Nephron (organoid): ENCODE data around the gene RNF182.

ENCODE experiments used
- H3K27ac Mint-ChIP-seq, 3 experiments: 2 replicates each; pipeline ENCODE4 v1.8.0; 2020; ENCODE audit warnings: mixed read lengths in 3 of 3, mild to moderate bottlenecking in 2 of 3, moderate library complexity in 1 of 3
- H3K27me3 Mint-ChIP-seq: 2 replicates; pipeline ENCODE4 v1.8.0; 2021; ENCODE audit warnings: low read depth, mild to moderate bottlenecking, moderate library complexity, mixed read lengths
- H3K36me3 Mint-ChIP-seq: 2 replicates; pipeline ENCODE4 v1.8.0; 2020; ENCODE audit warnings: low read depth, mixed read lengths
- H3K4me1 Mint-ChIP-seq: 2 replicates; pipeline ENCODE4 v1.8.0; 2020; ENCODE audit warnings: mixed read lengths
- H3K4me3 Mint-ChIP-seq, 3 experiments: 2 replicates each; pipeline ENCODE4 v1.8.0; 2020; ENCODE audit warnings: mild to moderate bottlenecking in 3 of 3, mixed read lengths in 3 of 3, moderate library complexity in 2 of 3
- H3K9me3 Mint-ChIP-seq: 2 replicates; pipeline ENCODE4 v1.8.0; 2020; ENCODE audit warnings: mixed read lengths
- TF ChIP-seq, protein P1 (sequence below), 3 experiments: fragments of 200-600 bp; sonication (generic); IDR thresholded peaks; one replicate each; pipeline ENCODE4 v1.5.0; 2021; ENCODE audit warnings: antibody characterized with exemption in 3 of 3; ENCODE audit not compliant: unreplicated experiment in 3 of 3

RNF182 gene

DNA sequence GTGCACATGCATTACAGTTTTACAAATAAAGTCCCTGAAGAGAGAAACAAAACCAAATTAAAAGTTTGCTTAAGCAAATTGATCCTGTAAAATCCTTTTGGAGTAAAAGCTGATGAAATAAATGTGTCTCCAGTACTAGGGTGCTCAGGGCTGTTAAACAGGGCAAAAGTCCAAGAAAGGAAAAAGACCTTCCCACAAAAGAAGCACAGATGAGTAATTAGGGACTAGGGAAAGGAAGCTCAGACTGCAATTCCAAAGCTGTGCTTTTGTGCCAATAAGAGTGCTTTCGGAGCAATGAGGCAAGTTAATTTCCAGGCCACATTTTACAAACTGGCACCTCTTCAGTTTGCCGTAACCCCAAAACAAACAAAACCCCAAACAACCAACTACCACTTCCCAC lies 10.4 kb upstream of the RNF182 start:
- no peak overlapping the region for H3K4me3 Mint-ChIP-seq
- H3K4me1 Mint-ChIP-seq, result no peaks in the 10 kb centered on the region
- peaks cover 23% of the 10 kb centered on the region for H3K27me3 Mint-ChIP-seq
- no peaks in the 10 kb centered on the region for H3K36me3 Mint-ChIP-seq
- TF ChIP-seq, protein P1, sequence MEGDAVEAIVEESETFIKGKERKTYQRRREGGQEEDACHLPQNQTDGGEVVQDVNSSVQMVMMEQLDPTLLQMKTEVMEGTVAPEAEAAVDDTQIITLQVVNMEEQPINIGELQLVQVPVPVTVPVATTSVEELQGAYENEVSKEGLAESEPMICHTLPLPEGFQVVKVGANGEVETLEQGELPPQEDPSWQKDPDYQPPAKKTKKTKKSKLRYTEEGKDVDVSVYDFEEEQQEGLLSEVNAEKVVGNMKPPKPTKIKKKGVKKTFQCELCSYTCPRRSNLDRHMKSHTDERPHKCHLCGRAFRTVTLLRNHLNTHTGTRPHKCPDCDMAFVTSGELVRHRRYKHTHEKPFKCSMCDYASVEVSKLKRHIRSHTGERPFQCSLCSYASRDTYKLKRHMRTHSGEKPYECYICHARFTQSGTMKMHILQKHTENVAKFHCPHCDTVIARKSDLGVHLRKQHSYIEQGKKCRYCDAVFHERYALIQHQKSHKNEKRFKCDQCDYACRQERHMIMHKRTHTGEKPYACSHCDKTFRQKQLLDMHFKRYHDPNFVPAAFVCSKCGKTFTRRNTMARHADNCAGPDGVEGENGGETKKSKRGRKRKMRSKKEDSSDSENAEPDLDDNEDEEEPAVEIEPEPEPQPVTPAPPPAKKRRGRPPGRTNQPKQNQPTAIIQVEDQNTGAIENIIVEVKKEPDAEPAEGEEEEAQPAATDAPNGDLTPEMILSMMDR (IDR thresholded peaks at IDR 0.05; ENCODE audit: unreplicated experiment in 3 of 3), result no peak
- no peak overlapping the region for H3K27ac Mint-ChIP-seq
- no peaks in the 10 kb centered on the region for H3K9me3 Mint-ChIP-seq

GRCh38 chr6:13915561-13916229 lies 9.1 kb upstream of the RNF182 start:
- TF ChIP-seq, protein P1 (IDR thresholded peaks at IDR 0.05; ENCODE audit: unreplicated experiment in 3 of 3), result no peak
- Mint-ChIP-seq H3K27me3 (peaks cover 20% of the 10 kb centered on the region), H3K36me3 (no peaks in the 10 kb centered on the region), H3K4me3 (no peak overlapping the region), H3K9me3 (no peaks in the 10 kb centered on the region), H3K27ac (no peak overlapping the region), H3K4me1 (no peaks in the 10 kb centered on the region)

GRCh38 chr6:13916230-13916944 lies 8.4 kb upstream of the RNF182 start:
- TF ChIP-seq, protein P1 (IDR thresholded peaks at IDR 0.05; ENCODE audit: unreplicated experiment in 3 of 3), result no peak
- Mint-ChIP-seq H3K27ac (no peak overlapping the region), H3K36me3 (no peaks in the 10 kb centered on the region), H3K9me3 (no peaks in the 10 kb centered on the region), H3K4me1 (no peaks in the 10 kb centered on the region), H3K27me3 (peaks cover 20% of the 10 kb centered on the region), H3K4me3 (no peak overlapping the region)

GRCh38 chr6:13917141-13917540 lies 7.6 kb upstream of the RNF182 start:
- no peaks in the 10 kb centered on the region for H3K9me3 Mint-ChIP-seq
- no peaks in the 10 kb centered on the region for H3K36me3 Mint-ChIP-seq
- H3K27ac Mint-ChIP-seq, result no peak overlapping the region
- TF ChIP-seq, protein P1 (IDR thresholded peaks at IDR 0.05; ENCODE audit: unreplicated experiment in 3 of 3), result no peak
- no peaks in the 10 kb centered on the region for H3K4me1 Mint-ChIP-seq
- H3K27me3 Mint-ChIP-seq, result peaks cover 17% of the 10 kb centered on the region
- no peak overlapping the region for H3K4me3 Mint-ChIP-seq

DNA sequence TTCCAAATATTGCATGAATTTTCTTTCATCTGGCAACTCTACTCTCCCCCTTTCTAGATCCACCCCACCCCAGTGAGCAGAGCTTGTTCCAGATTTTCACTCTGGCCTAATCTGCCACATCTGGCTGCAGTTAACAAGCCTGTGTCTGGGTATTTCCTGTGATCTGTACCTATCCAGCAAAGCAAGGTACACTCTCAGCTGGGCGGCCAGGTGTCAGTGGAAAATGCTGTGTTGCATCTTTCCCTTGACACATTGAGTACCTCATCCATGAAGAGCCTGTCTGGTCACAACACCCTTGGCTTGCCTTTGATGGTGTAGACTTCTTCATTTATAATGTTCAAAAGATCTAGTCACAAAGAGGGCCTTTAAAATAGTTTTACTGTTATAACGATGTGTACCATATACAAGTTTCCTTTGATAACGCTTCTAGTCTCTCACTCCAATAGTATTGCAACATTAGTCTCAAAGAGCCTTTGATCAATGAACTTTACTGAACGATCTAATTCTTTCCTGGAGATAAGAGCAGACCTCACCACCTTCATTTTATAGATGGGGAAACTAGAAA lies 6.0 kb upstream of the RNF182 start:
- H3K27ac Mint-ChIP-seq, result no peak overlapping the region
- no peak overlapping the region for H3K4me3 Mint-ChIP-seq
- no peaks in the 10 kb centered on the region for H3K4me1 Mint-ChIP-seq
- H3K9me3 Mint-ChIP-seq, result no peaks in the 10 kb centered on the region
- H3K27me3 Mint-ChIP-seq, result peaks cover 29% of the 10 kb centered on the region
- H3K36me3 Mint-ChIP-seq, result no peaks in the 10 kb centered on the region
- TF ChIP-seq, protein P1 (IDR thresholded peaks at IDR 0.05; ENCODE audit: unreplicated experiment in 3 of 3), result no peak
